ENCODE results near the gene CFAP52. TPM values are rescaled to one million over a fixed set of nuclear protein-coding genes. Genes with fewer than 3 reads are reported as not detected.
A peak's percentile ranks its signal among the peaks of the same experiment; 100 is the strongest.
"Not testable (repeated sequence)": the region's sequence is repeated elsewhere in the genome, so short reads cannot be mapped to it uniquely, and the experiment has no call there.

The CFAP52 gene
- total RNA-seq, 4 donors from 2014 or later = 0.27 to 0.78 TPM; not detected in 2

DNA sequence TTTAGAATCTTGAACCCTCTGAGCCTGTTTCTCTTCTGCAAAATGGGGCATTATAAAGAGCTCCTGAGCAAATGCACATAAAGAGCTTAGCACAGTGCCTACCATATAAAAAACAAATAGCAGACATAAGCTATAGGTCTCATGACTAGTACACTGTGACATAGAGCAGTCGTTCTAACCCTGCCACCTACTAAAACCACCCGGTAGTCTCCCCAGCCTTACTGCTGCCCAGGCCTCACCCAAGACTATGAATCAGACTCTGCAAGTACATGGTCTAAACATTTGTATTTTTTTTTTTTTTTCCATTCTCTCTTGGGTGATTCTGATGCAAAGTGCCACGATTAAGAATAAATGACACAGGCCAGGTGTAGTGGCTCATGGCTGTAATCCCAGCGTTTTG, 34.7 kb upstream of the CFAP52 start:
- intact Hi-C loops (cut with DNase I) = no loop called here
- Histone ChIP-seq H3K27ac (no peak overlapping the region), H3K27me3 (no peaks in the 10 kb centered on the region), H3K4me3 (replicated peaks in 1 of 3) (no peak overlapping the region), H3K36me3 (no peaks in the 10 kb centered on the region), H3K9me3 (no peaks in the 10 kb centered on the region), H3K4me1 (no peaks in the 10 kb centered on the region)
- 93 to 97% methylated on average over 4 of the region's 4 CpGs for WGBS, 2 donors
- no peak for TF ChIP-seq POLR2A (IDR thresholded peaks at IDR 0.05)
- no peak for DNase-seq

DNA sequence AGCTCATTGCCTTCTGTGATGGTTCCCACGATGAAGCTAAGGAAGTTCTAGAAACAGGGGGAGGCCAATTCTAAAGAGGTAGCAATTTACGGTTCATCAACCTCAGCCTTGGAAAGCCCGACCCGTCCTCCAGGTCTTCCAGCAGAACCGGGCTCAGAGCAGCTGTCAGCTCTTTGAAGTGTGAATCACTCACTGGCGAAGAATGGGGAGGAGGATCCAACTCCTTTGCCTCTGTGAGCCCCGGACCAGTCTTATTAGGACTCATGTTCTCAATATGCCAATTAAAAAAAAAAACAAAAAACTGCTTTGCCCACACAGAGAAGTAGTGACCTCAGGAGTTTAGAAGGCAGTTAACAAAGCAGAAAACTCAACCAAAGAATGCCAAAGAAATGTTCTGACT, 32.2 kb upstream of the CFAP52 start:
- no peak for DNase-seq
- Histone ChIP-seq H3K9me3 (no peaks in the 10 kb centered on the region), H3K27me3 (no peaks in the 10 kb centered on the region), H3K27ac (no peak overlapping the region), H3K4me3 (replicated peaks in 1 of 3) (no peak overlapping the region), H3K4me1 (no peaks in the 10 kb centered on the region), H3K36me3 (no peaks in the 10 kb centered on the region)
- TF ChIP-seq, protein P1, sequence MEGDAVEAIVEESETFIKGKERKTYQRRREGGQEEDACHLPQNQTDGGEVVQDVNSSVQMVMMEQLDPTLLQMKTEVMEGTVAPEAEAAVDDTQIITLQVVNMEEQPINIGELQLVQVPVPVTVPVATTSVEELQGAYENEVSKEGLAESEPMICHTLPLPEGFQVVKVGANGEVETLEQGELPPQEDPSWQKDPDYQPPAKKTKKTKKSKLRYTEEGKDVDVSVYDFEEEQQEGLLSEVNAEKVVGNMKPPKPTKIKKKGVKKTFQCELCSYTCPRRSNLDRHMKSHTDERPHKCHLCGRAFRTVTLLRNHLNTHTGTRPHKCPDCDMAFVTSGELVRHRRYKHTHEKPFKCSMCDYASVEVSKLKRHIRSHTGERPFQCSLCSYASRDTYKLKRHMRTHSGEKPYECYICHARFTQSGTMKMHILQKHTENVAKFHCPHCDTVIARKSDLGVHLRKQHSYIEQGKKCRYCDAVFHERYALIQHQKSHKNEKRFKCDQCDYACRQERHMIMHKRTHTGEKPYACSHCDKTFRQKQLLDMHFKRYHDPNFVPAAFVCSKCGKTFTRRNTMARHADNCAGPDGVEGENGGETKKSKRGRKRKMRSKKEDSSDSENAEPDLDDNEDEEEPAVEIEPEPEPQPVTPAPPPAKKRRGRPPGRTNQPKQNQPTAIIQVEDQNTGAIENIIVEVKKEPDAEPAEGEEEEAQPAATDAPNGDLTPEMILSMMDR (IDR thresholded peaks at IDR 0.05) = no peak
- no peak for TF ChIP-seq POLR2A (IDR thresholded peaks at IDR 0.05)
- intact Hi-C loops (cut with DNase I) = no loop called here
- whole genome bisulfite sequencing, 2 donors = 65 to 79% methylated on average over 7 of the region's 7 CpGs

DNA sequence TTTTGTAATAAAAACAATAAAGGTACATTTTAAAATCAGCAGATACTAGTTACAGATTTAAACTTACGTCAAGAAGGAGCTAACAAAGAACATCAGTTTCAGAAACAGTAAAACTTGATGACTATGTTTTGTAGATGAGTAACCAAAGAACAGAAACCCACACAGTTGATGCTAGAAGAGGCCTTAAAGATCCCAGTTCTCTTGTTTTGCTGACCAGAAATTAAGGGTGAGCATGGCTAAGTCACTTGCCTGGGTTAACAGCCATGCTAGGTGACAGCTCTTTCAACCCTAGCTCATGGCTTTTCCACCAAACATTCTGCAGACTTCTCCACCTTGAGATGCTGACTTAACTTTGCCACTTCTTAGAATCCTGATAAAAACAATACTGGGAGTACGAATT, 27.2 kb upstream of the CFAP52 start:
- Histone ChIP-seq H3K4me1 (no peaks in the 10 kb centered on the region), H3K4me3 (replicated peaks in 1 of 3) (no peak overlapping the region), H3K36me3 (no peaks in the 10 kb centered on the region), H3K27me3 (no peaks in the 10 kb centered on the region), H3K9me3 (no peaks in the 10 kb centered on the region), H3K27ac (no peak overlapping the region)
- DNase-seq = no peak
- intact Hi-C loops (cut with DNase I) = no loop called here
- no peak for TF ChIP-seq POLR2A (IDR thresholded peaks at IDR 0.05)
- TF ChIP-seq, protein P1 (IDR thresholded peaks at IDR 0.05) = no peak
- 91 to 95% methylated on average over 2 of the region's 2 CpGs for WGBS, 2 donors

DNA sequence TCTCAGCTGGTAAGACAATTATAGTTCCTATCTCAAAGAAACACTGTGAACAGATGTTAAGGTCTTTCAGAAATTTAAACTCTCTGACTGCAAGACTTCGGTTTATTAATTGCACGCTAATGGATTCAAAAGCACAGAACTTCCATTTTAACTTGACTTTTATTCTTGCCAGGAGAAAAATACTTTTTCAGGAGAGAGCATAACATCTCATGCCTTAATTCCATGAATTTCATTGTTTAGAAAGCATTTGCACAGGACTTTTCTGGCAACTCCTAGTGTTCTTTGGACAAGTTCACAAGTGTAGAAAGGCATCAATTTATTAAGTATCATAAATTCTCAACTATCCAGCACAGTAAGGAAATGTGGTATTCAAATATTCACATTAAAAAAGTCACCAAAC, 23.3 kb upstream of the CFAP52 start:
- Histone ChIP-seq H3K27ac (no peak overlapping the region), H3K4me3 (replicated peaks in 1 of 3) (no peak overlapping the region), H3K27me3 (no peaks in the 10 kb centered on the region), H3K4me1 (no peaks in the 10 kb centered on the region), H3K36me3 (no peaks in the 10 kb centered on the region), H3K9me3 (no peaks in the 10 kb centered on the region)
- DNase-seq = no peak
- TF ChIP-seq POLR2A (IDR thresholded peaks at IDR 0.05) = no peak
- TF ChIP-seq, protein P1 (IDR thresholded peaks at IDR 0.05) = no peak
- intact Hi-C loops (cut with DNase I) = no loop called here
- 95 to 96% methylated on average over 2 of the region's 2 CpGs for WGBS, 2 donors

DNA sequence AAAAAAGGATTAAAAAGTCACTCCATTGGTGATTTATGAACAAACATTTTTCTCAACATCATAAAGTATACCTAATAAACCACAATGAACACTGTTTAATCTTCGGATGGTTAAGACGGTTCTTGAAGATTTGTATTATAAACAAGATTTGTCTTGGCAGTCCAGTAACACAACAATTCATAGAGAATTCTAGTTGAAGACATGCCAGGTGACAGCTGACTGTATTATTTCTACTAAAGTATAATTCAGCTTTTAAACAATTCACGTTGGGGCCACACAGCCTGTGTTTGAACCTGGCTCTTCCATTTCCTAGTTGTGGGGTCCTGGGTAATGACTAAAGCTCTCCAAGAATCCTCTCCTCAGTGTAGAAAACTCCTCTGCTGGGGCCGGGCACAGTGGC, 22.8 kb upstream of the CFAP52 start:
- WGBS, 2 donors = 89 to 90% methylated on average over 4 of the region's 4 CpGs
- H3K27ac ChIP-seq = no peak overlapping the region
- no peaks in the 10 kb centered on the region for H3K27me3 ChIP-seq
- DNase-seq = no peak
- H3K4me1 ChIP-seq = no peaks in the 10 kb centered on the region
- no peaks in the 10 kb centered on the region for H3K36me3 ChIP-seq
- intact Hi-C loops (cut with DNase I) = no loop called here
- no peaks in the 10 kb centered on the region for H3K9me3 ChIP-seq
- no peak for TF ChIP-seq POLR2A (IDR thresholded peaks at IDR 0.05)
- TF ChIP-seq, protein P1 (IDR thresholded peaks at IDR 0.05) = no peak
- no peak overlapping the region for H3K4me3 ChIP-seq (replicated peaks in 1 of 3)

DNA sequence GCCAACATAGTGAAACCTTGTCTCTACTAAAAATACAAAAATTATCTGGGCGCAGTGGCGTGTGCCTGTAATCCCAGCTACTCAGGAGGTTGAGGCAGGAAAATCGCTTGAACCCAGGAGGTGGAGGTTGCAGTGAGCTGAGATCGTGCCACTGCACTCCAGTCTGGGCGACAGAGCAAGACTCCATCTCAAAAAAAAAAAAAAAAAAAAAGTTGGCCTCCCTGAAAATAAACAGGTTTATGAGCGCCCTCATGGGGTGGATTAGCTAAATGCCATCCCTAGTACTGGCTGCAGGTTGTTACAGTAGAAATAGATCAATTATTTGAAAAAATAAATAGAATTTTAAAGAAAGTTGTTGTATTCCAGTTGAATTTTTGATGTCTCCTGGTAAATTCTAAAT, 21.7 kb upstream of the CFAP52 start:
- H3K27me3 ChIP-seq; H3K4me3 ChIP-seq (replicated peaks in 1 of 3); H3K36me3 ChIP-seq; H3K27ac ChIP-seq; intact Hi-C loops (cut with DNase I); H3K4me1 ChIP-seq; H3K9me3 ChIP-seq: not testable (repeated sequence)
- TF ChIP-seq, protein P1 (IDR thresholded peaks at IDR 0.05) = peak in 2 of 6 experiments; percentile 29 to 35
- peak in 1 of 2 donors; percentile 14 for DNase-seq
- 74 to 82% methylated on average over 6 of the region's 6 CpGs for WGBS, 2 donors
